ENCODE results near the gene NWD2. TPM values are rescaled to one million over a fixed set of nuclear protein-coding genes. Genes with fewer than 3 reads are reported as not detected.
"Not testable (repeated sequence)": the region's sequence is repeated elsewhere in the genome, so short reads cannot be mapped to it uniquely, and the experiment has no call there.

NWD2 gene
- total RNA-seq = not detected in 2 replicates

DNA sequence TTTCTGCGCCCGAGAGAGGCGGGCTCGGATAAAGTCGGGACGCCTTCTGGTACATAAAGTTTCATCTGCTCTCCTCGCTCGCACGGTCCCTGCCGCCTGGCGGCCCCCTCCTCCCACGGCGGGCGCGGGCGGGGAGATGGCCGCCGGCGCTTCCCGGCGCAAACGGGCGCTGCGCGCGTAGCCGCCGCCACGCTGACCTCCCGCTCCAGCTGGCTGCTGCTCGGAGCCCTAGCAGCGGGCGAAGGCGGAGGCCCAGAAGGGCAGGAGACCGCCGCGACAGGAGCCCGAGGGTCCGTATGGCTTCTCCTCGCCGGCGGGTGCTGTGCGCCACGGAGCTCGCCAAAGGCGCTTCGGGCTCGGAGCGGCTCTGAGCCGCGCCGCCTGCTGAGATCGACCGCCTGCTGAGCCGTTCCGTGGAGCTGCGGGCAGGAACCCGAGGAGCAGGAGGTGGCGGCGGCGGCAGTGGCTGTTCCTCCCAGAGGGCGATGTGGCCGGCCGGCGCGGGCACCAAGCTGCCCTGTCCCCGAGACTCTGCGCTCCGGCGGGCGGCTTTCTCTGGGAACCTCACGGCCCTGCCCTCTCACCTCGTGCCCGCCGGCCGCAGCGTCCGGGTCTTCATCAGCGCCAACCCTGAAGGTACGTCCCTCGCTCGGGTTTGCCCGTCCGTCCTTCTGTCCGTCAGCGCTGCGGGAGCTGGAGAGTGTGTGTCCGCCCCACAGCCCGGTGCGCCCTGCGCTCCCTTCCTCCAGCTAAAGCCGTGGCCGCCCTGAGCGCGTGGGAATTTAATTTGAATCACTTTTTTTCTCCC lies at the start of gene NWD2:
Gene NWD2, plus strand, starts transcription at position 161 of the 808 bp plus-strand sequence. Its CDS starts 325 bp downstream, at position 486.
- intact Hi-C loops (cut with micrococcal nuclease) = loop anchor here (5.0 kb wide), 1 partner anchor 892 kb away; no protein-coding TSS in a partner anchor
- H3K4me1 Mint-ChIP-seq (ENCODE audit: low read depth) = no peaks in the 10 kb centered on the region
- no peaks in the 10 kb centered on the region for H3K36me3 Mint-ChIP-seq (ENCODE audit: low read depth)
- no peak for DNase-seq (ENCODE audit: low spot score)
- peak within 1 kb of the TSS; percentile 23 for H3K27ac Mint-ChIP-seq
- H3K9me3 Mint-ChIP-seq = no peaks in the 10 kb centered on the region
- H3K27me3 Mint-ChIP-seq (ENCODE audit: insufficient read depth) = peaks cover 31% of the 10 kb centered on the region
- H3K4me3 Mint-ChIP-seq = no peak within 1 kb of the TSS

GRCh38 chr4:37197899-37198298 lies 46.6 kb upstream of the NWD2 start:
- DNase-seq (ENCODE audit: low spot score) = no peak
- peaks cover 1% of the 10 kb centered on the region for H3K9me3 Mint-ChIP-seq
- H3K27ac Mint-ChIP-seq = no peak overlapping the region
- intact Hi-C loops (cut with micrococcal nuclease) = no loop called here
- no peaks in the 10 kb centered on the region for H3K4me1 Mint-ChIP-seq (ENCODE audit: low read depth)
- no peaks in the 10 kb centered on the region for H3K27me3 Mint-ChIP-seq (ENCODE audit: insufficient read depth)
- H3K4me3 Mint-ChIP-seq = no peak overlapping the region
- no peaks in the 10 kb centered on the region for H3K36me3 Mint-ChIP-seq (ENCODE audit: low read depth)

- H3K4me1 Mint-ChIP-seq (ENCODE audit: low read depth); H3K27me3 Mint-ChIP-seq (ENCODE audit: insufficient read depth); H3K4me3 Mint-ChIP-seq; DNase-seq (ENCODE audit: low spot score); H3K36me3 Mint-ChIP-seq (ENCODE audit: low read depth); H3K27ac Mint-ChIP-seq; intact Hi-C loops (cut with micrococcal nuclease): not testable (repeated sequence)
- H3K9me3 Mint-ChIP-seq = peaks cover 16% of the 10 kb centered on the region
Observed at GRCh38 chr4:37204740-37205139, 39.8 kb upstream of the NWD2 start.

DNA sequence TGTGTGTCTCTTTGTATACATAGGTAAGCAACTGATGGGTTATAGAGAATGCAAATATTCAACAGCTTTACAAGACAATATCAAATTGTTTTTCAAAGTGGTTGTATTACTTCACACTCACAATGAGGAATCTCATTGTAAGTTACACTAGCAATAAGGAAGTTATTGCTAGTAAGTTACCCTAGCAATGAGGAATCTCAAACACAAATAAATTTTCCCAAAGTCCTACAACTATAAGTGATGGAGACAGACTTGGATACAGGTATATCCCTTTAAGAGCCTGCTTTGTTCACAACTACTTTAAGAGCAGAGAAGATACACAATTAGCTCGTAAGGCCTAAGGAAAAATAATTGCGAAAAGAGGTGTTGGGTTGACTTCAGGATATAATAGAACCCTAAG lies 28.3 kb upstream of the NWD2 start:
- Mint-ChIP-seq H3K36me3 (ENCODE audit: low read depth) (no peaks in the 10 kb centered on the region), H3K4me3 (no peak overlapping the region), H3K4me1 (ENCODE audit: low read depth) (no peaks in the 10 kb centered on the region), H3K27me3 (ENCODE audit: insufficient read depth) (peaks cover 2% of the 10 kb centered on the region), H3K27ac (no peak overlapping the region), H3K9me3 (no peaks in the 10 kb centered on the region)
- intact Hi-C loops (cut with micrococcal nuclease) = no loop called here
- DNase-seq (ENCODE audit: low spot score) = no peak

GRCh38 chr4:37219242-37219641 lies 25.3 kb upstream of the NWD2 start:
- no peak overlapping the region for H3K4me3 Mint-ChIP-seq
- intact Hi-C loops (cut with micrococcal nuclease) = no loop called here
- H3K27ac Mint-ChIP-seq = no peak overlapping the region
- DNase-seq (ENCODE audit: low spot score) = no peak
- no peaks in the 10 kb centered on the region for H3K36me3 Mint-ChIP-seq (ENCODE audit: low read depth)
- no peaks in the 10 kb centered on the region for H3K9me3 Mint-ChIP-seq
- H3K4me1 Mint-ChIP-seq (ENCODE audit: low read depth) = no peaks in the 10 kb centered on the region
- H3K27me3 Mint-ChIP-seq (ENCODE audit: insufficient read depth) = no peaks in the 10 kb centered on the region

GRCh38 chr4:37219990-37220389 lies 24.6 kb upstream of the NWD2 start:
- H3K4me3 Mint-ChIP-seq = no peak overlapping the region
- DNase-seq (ENCODE audit: low spot score) = no peak
- no peaks in the 10 kb centered on the region for H3K27me3 Mint-ChIP-seq (ENCODE audit: insufficient read depth)
- no peaks in the 10 kb centered on the region for H3K9me3 Mint-ChIP-seq
- intact Hi-C loops (cut with micrococcal nuclease) = no loop called here
- H3K27ac Mint-ChIP-seq = no peak overlapping the region
- H3K4me1 Mint-ChIP-seq (ENCODE audit: low read depth) = no peaks in the 10 kb centered on the region
- H3K36me3 Mint-ChIP-seq (ENCODE audit: low read depth) = no peaks in the 10 kb centered on the region

DNA sequence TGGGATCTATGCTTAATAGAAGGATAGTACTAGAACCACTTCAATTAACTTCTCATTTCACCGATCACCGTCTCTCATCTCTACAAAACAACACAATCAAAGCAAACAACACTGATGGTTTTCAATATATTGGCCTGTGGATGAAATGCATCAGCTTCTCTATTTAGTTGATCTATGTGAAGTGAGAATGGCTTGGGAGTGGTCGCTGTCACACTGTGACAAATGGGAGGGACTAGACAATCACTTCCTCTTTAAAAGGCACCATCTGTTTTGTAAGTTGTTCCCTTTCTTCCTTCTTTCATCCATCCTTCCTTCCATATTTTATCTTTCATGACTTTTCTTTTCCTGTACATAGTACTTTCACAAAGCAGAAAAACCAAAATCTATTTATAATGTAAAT lies 23.9 kb upstream of the NWD2 start:
- Mint-ChIP-seq H3K36me3 (ENCODE audit: low read depth) (no peaks in the 10 kb centered on the region), H3K27me3 (ENCODE audit: insufficient read depth) (no peaks in the 10 kb centered on the region), H3K4me1 (ENCODE audit: low read depth) (no peaks in the 10 kb centered on the region)

GRCh38 chr4:37223732-37224131 lies 20.8 kb upstream of the NWD2 start:
- no peak overlapping the region for H3K4me3 Mint-ChIP-seq
- no peak overlapping the region for H3K27ac Mint-ChIP-seq
- H3K9me3 Mint-ChIP-seq = no peaks in the 10 kb centered on the region
- H3K4me1 Mint-ChIP-seq (ENCODE audit: low read depth) = no peaks in the 10 kb centered on the region
- DNase-seq (ENCODE audit: low spot score) = no peak
- H3K27me3 Mint-ChIP-seq (ENCODE audit: insufficient read depth) = no peaks in the 10 kb centered on the region
- no peaks in the 10 kb centered on the region for H3K36me3 Mint-ChIP-seq (ENCODE audit: low read depth)
- intact Hi-C loops (cut with micrococcal nuclease) = no loop called here

More for the DNA sequence above, 23.9 kb upstream of the NWD2 start:
- Mint-ChIP-seq H3K27ac (no peak overlapping the region), H3K9me3 (no peaks in the 10 kb centered on the region), H3K4me3 (no peak overlapping the region)
- no peak for DNase-seq (ENCODE audit: low spot score)
- intact Hi-C loops (cut with micrococcal nuclease) = no loop called here

GRCh38 chr4:37224854-37225253 lies 19.7 kb upstream of the NWD2 start:
- no peaks in the 10 kb centered on the region for H3K9me3 Mint-ChIP-seq
- intact Hi-C loops (cut with micrococcal nuclease) = no loop called here
- no peak overlapping the region for H3K4me3 Mint-ChIP-seq
- no peaks in the 10 kb centered on the region for H3K4me1 Mint-ChIP-seq (ENCODE audit: low read depth)
- no peaks in the 10 kb centered on the region for H3K27me3 Mint-ChIP-seq (ENCODE audit: insufficient read depth)
- no peaks in the 10 kb centered on the region for H3K36me3 Mint-ChIP-seq (ENCODE audit: low read depth)
- H3K27ac Mint-ChIP-seq = no peak overlapping the region
- DNase-seq (ENCODE audit: low spot score) = no peak

- Mint-ChIP-seq H3K9me3 (no peaks in the 10 kb centered on the region), H3K27me3 (ENCODE audit: insufficient read depth) (no peaks in the 10 kb centered on the region), H3K4me3 (no peak overlapping the region), H3K27ac (no peak overlapping the region), H3K4me1 (ENCODE audit: low read depth) (no peaks in the 10 kb centered on the region), H3K36me3 (ENCODE audit: low read depth) (no peaks in the 10 kb centered on the region)
- DNase-seq (ENCODE audit: low spot score) = no peak
- intact Hi-C loops (cut with micrococcal nuclease) = no loop called here
Observed at GRCh38 chr4:37225778-37226177, 18.8 kb upstream of the NWD2 start.

DNA sequence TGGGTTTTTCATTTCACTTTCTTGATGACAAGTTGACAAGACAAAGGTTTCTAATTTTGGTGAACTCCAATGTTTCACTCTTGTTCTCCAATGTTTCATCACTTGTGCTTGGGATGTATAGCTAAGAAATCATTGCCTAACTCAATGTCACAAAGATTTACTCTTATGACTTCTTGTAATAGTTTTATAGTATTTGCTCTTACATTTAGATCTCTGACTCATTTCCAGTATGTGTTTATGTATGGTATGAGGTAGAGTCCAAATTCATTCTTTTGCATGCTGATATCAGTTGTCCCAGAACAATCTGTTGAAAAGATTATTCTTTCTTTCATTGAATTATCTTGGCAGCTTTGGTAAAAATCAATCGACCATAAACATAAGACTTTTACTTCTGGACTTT lies 12.2 kb upstream of the NWD2 start:
- Mint-ChIP-seq H3K4me1 (ENCODE audit: low read depth) (no peaks in the 10 kb centered on the region), H3K36me3 (ENCODE audit: low read depth) (no peaks in the 10 kb centered on the region), H3K27me3 (ENCODE audit: insufficient read depth) (peaks cover 4% of the 10 kb centered on the region), H3K4me3 (no peak overlapping the region), H3K9me3 (no peaks in the 10 kb centered on the region), H3K27ac (no peak overlapping the region)
- intact Hi-C loops (cut with micrococcal nuclease) = no loop called here
- no peak for DNase-seq (ENCODE audit: low spot score)

DNA sequence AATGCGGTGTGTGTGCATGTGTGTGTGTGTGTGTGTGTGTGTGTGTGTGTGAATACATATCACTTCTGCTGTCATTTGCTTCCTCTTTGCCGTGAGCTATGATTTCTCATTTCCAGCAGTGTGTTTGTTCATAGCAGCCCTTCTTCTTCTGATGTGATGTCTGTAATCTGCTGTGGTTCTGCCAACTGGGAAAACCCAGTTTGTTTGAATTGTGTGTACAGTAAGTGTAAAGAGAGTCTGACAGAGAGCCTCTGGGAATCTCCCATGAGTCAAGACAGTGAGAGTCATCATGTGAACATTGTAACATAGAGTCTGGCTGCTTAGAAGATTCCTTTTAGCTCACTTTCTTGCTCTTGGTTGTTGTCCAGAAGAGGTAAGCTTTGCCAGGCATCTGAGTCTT lies 8.4 kb upstream of the NWD2 start:
- peaks cover 4% of the 10 kb centered on the region for H3K27me3 Mint-ChIP-seq (ENCODE audit: insufficient read depth)
- no peak overlapping the region for H3K4me3 Mint-ChIP-seq
- H3K9me3 Mint-ChIP-seq = no peaks in the 10 kb centered on the region
- DNase-seq (ENCODE audit: low spot score) = no peak
- H3K4me1 Mint-ChIP-seq (ENCODE audit: low read depth) = no peaks in the 10 kb centered on the region
- H3K36me3 Mint-ChIP-seq (ENCODE audit: low read depth) = no peaks in the 10 kb centered on the region
- no peak overlapping the region for H3K27ac Mint-ChIP-seq
- intact Hi-C loops (cut with micrococcal nuclease) = no loop called here

GRCh38 chr4:37241647-37242046 lies 2.9 kb upstream of the NWD2 start:
- no peaks in the 10 kb centered on the region for H3K9me3 Mint-ChIP-seq
- no peak overlapping the region for H3K27ac Mint-ChIP-seq
- H3K27me3 Mint-ChIP-seq (ENCODE audit: insufficient read depth) = peaks cover 29% of the 10 kb centered on the region
- H3K36me3 Mint-ChIP-seq (ENCODE audit: low read depth) = no peaks in the 10 kb centered on the region
- DNase-seq (ENCODE audit: low spot score) = no peak
- no peaks in the 10 kb centered on the region for H3K4me1 Mint-ChIP-seq (ENCODE audit: low read depth)
- no peak overlapping the region for H3K4me3 Mint-ChIP-seq
- intact Hi-C loops (cut with micrococcal nuclease) = loop anchor here (5.0 kb wide), 1 partner anchor 889 kb away; no protein-coding TSS in a partner anchor

Data from activated T-helper 1 cell treated with anti-CD3 and anti-CD28 coated beads, Interleukin-12 subunit alpha, Interleukin-12 subunit beta, Interleukin-2, Interleukin-4 antibody, amounts not matched to agents 30 ng/mL and 10 ng/mL and 1 ng/mL, durations not matched to agents 14 hours and 24 hours and 36 hours (primary cell).